ENCODE measurements around the gene UBASH3A. TPM values are rescaled to one million over a fixed set of nuclear protein-coding genes. Genes with fewer than 3 reads are reported as not detected.

UBASH3A gene
- total RNA-seq, 1 experiment from 2014 or later, result not detected

DNA sequence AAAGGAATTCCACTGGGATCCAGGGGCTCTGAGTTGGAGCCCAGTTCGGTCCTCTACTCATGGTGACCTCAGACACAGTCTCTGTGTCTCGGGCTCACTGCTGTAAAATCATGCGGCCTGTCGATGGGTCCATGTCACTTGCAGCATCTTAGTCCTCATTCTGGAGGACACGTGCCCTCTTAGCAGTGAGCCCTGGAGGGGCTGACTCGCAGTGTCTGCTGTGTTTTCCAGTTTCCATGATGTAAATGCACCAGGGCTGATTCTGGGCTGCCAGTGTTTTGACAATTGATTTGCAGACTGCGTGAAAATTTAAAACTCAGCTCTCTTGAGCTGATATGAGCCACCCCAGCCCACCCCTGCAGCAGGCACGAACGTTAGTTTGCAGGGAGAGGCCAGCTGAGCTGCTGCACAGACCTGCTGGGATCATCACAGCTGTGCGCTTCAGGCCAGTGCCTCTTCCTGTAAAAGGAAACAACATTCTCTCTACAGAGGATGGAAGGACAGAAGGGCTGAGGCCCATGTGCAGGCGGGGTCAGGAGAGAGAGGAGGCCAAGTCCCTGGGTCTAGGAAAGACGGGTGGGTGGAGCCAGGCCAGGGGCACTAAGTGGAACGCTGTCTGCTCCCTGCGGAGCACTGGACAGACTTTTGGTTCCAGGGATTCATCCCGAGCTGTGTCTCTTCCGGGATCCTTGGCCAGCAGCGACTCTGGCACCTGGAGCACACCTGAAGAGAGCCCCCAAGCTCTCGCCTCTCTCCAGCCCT lies 49.7 kb downstream of the UBASH3A start:
- no peak overlapping the region for H3K4me3 ChIP-seq (ENCODE audit: low read depth, low read length)
- H3K4me1 ChIP-seq, result peaks cover 2% of the 10 kb centered on the region
- no peak for DNase-seq
- peaks cover 14% of the 10 kb centered on the region for H3K4me1 Mint-ChIP-seq (ENCODE audit: low read depth, unreplicated experiment)
- no peaks in the 10 kb centered on the region for H3K9me3 Mint-ChIP-seq (ENCODE audit: unreplicated experiment)
- ChIA-PET CTCF (no interaction called here), POLR2A (no interaction called here)
- intact Hi-C loops (cut with micrococcal nuclease; ENCODE audit: unreplicated experiment), result loop anchor here (5.0 kb wide), 2 partner anchors 84 to 121 kb away; no protein-coding TSS in a partner anchor
- H3K36me3 ChIP-seq (ENCODE audit: control insufficient read depth, insufficient read depth, low read length), result no peaks in the 10 kb centered on the region
- no peak for TF ChIP-seq CTCF (IDR thresholded peaks at IDR 0.05; ENCODE audit: insufficient read depth in 1 of 2, low read depth in 1 of 2, low read length in 1 of 2, severe bottlenecking in 1 of 2, unreplicated experiment in 1 of 2)
- no peaks in the 10 kb centered on the region for H3K36me3 Mint-ChIP-seq (ENCODE audit: insufficient read depth, unreplicated experiment)
- no peaks in the 10 kb centered on the region for H3K9me3 ChIP-seq
- no peaks in the 10 kb centered on the region for H3K27me3 ChIP-seq (replicated peaks; ENCODE audit: control insufficient read depth, insufficient read depth, low read length)
- BruUV-seq (replicated peaks), result no TSS peak
- H3K27ac Mint-ChIP-seq (ENCODE audit: unreplicated experiment), result no peak overlapping the region
- H3K27me3 Mint-ChIP-seq (ENCODE audit: insufficient read depth, unreplicated experiment), result no peaks in the 10 kb centered on the region
- no peak overlapping the region for H3K4me3 Mint-ChIP-seq (ENCODE audit: unreplicated experiment)

- Mint-ChIP-seq H3K4me3 (ENCODE audit: unreplicated experiment) (no peak overlapping the region), H3K4me1 (ENCODE audit: low read depth, unreplicated experiment) (peaks cover 18% of the 10 kb centered on the region), H3K27ac (ENCODE audit: unreplicated experiment) (no peak overlapping the region), H3K9me3 (ENCODE audit: unreplicated experiment) (no peaks in the 10 kb centered on the region), H3K27me3 (ENCODE audit: insufficient read depth, unreplicated experiment) (no peaks in the 10 kb centered on the region), H3K36me3 (ENCODE audit: insufficient read depth, unreplicated experiment) (no peaks in the 10 kb centered on the region)
- no peak overlapping the region for H3K4me3 ChIP-seq (ENCODE audit: low read depth, low read length)
- no peak for TF ChIP-seq CTCF (IDR thresholded peaks at IDR 0.05; ENCODE audit: insufficient read depth in 1 of 2, low read depth in 1 of 2, low read length in 1 of 2, severe bottlenecking in 1 of 2, unreplicated experiment in 1 of 2)
- DNase-seq, result no peak
- no peaks in the 10 kb centered on the region for H3K9me3 ChIP-seq
- ChIA-PET CTCF (no interaction called here), POLR2A (no interaction called here)
- H3K4me1 ChIP-seq, result peaks cover 9% of the 10 kb centered on the region
- intact Hi-C loops (cut with micrococcal nuclease; ENCODE audit: unreplicated experiment), result loop anchor here (5.0 kb wide), 2 partner anchors 83 to 122 kb away; no protein-coding TSS in a partner anchor
- no TSS peak for BruUV-seq (replicated peaks)
- H3K36me3 ChIP-seq (ENCODE audit: control insufficient read depth, insufficient read depth, low read length), result no peaks in the 10 kb centered on the region
- H3K27me3 ChIP-seq (replicated peaks; ENCODE audit: control insufficient read depth, insufficient read depth, low read length), result no peaks in the 10 kb centered on the region
Measured at GRCh38 chr21:42453986-42454570, 50.4 kb downstream of the UBASH3A start.

GRCh38 chr21:42454786-42455185 lies 51.1 kb downstream of the UBASH3A start:
- TF ChIP-seq CTCF (IDR thresholded peaks at IDR 0.05; ENCODE audit: insufficient read depth in 1 of 2, low read depth in 1 of 2, low read length in 1 of 2, severe bottlenecking in 1 of 2, unreplicated experiment in 1 of 2), result no peak
- POLR2A ChIA-PET, result no interaction called here
- no peaks in the 10 kb centered on the region for H3K36me3 Mint-ChIP-seq (ENCODE audit: insufficient read depth, unreplicated experiment)
- H3K9me3 Mint-ChIP-seq (ENCODE audit: unreplicated experiment), result no peaks in the 10 kb centered on the region
- no peaks in the 10 kb centered on the region for H3K27me3 ChIP-seq (replicated peaks; ENCODE audit: control insufficient read depth, insufficient read depth, low read length)
- no peaks in the 10 kb centered on the region for H3K27me3 Mint-ChIP-seq (ENCODE audit: insufficient read depth, unreplicated experiment)
- no peak overlapping the region for H3K27ac Mint-ChIP-seq (ENCODE audit: unreplicated experiment)
- H3K4me3 Mint-ChIP-seq (ENCODE audit: unreplicated experiment), result no peak overlapping the region
- no peak for DNase-seq
- H3K36me3 ChIP-seq (ENCODE audit: control insufficient read depth, insufficient read depth, low read length), result no peaks in the 10 kb centered on the region
- peaks cover 18% of the 10 kb centered on the region for H3K4me1 Mint-ChIP-seq (ENCODE audit: low read depth, unreplicated experiment)
- no peaks in the 10 kb centered on the region for H3K9me3 ChIP-seq
- intact Hi-C loops (cut with micrococcal nuclease; ENCODE audit: unreplicated experiment), result loop anchor here (5.0 kb wide), 2 partner anchors 83 to 122 kb away; no protein-coding TSS in a partner anchor
- no peak overlapping the region for H3K4me3 ChIP-seq (ENCODE audit: low read depth, low read length)
- CTCF ChIA-PET, result interaction anchor here (0.8 kb wide), 1 partner anchor 12 kb away, joined by 3 read pairs; no protein-coding TSS in a partner anchor
- H3K4me1 ChIP-seq, result peaks cover 16% of the 10 kb centered on the region
- BruUV-seq (replicated peaks), result no TSS peak

Data from Caco-2 (cell line).